H1 (cell line): ENCODE measurements around the gene FLT4. TPM values are rescaled to one million over a fixed set of nuclear protein-coding genes. Genes with fewer than 3 reads are reported as not detected.
A peak's percentile ranks its signal among the peaks of the same experiment; 100 is the strongest.

Experiments used
- CTCF ChIA-PET: fragments of 300-600 bp; sonication (Branson Sonifier 250); formaldehyde crosslinking; loops from one replicate; lab custom pipeline; 2021; ENCODE audit not compliant: partially characterized antibody; lab: Charles Lee
- POLR2A ChIA-PET: fragments of 300-600 bp; sonication (Branson Sonifier 250); formaldehyde crosslinking; loops from one replicate; lab custom pipeline; 2021; ENCODE audit warnings: inconsistent platforms; ENCODE audit not compliant: partially characterized antibody; lab: Charles Lee
- DNase-seq, 2 experiments: peaks; one replicate each; pipeline versions ENCODE4 v3.0.0 to v3.0.0-alpha.2; 2010 to 2022; ENCODE audit warnings: low spot score in 2 of 2, low read depth in 1 of 2, mixed read lengths in 1 of 2
- FAIRE-seq: peaks from 2 replicates; lab custom pipeline; 2011; peaks lifted over from hg19 to GRCh38; lab: Jason Lieb, UNC
- H2AFZ ChIP-seq: 2 replicates; pipeline ENCODE4 v1.8.1; 2012; ENCODE audit warnings: low read length, inconsistent platforms
- H2AK5ac ChIP-seq: 2 replicates; pipeline ENCODE4 v1.6.1; 2013; ENCODE audit warnings: low read depth, low read length
- H2BK120ac ChIP-seq: replicated peaks from 2 replicates; pipeline ENCODE3; 2013; ENCODE audit warnings: low read depth, low read length, inconsistent platforms
- H2BK12ac ChIP-seq: 2 replicates; pipeline ENCODE4 v1.6.1; 2013; ENCODE audit warnings: low read depth, low read length
- H2BK15ac ChIP-seq: 2 replicates; pipeline ENCODE4 v1.6.1; 2013; ENCODE audit warnings: low read length
- H2BK20ac ChIP-seq: 2 replicates; pipeline ENCODE4 v1.6.1; 2013; ENCODE audit warnings: low read length
- H2BK5ac ChIP-seq: 2 replicates; pipeline ENCODE4 v1.6.1; 2013; ENCODE audit warnings: low read depth, low read length
- H3K14ac ChIP-seq: 2 replicates; pipeline ENCODE4 v1.6.1; 2013; ENCODE audit warnings: inconsistent platforms; ENCODE audit not compliant: insufficient read length
- H3K18ac ChIP-seq: 2 replicates; pipeline ENCODE4 v1.6.1; 2013; ENCODE audit warnings: low read length; ENCODE audit errors: extremely low read depth
- H3K23ac ChIP-seq: 2 replicates; pipeline ENCODE4 v1.6.1; 2013; ENCODE audit warnings: inconsistent platforms; ENCODE audit not compliant: insufficient read length
- H3K23me2 ChIP-seq: 2 replicates; pipeline ENCODE4 v1.6.1; 2013; ENCODE audit warnings: low read depth, low read length
- H3K27ac ChIP-seq: 2 replicates; pipeline ENCODE4 v1.6.1; 2011; ENCODE audit warnings: low read depth, low read length, inconsistent platforms
- H3K27me3 ChIP-seq, 4 experiments: replicated peaks in 1 of 4; 1 replicate in 1 of 4; 2 replicates in 3 of 4; pipeline versions ENCODE4 v1.6.1 to v1.8.1; 2011 to 2013; ENCODE audit warnings: low read length in 3 of 4, mild to moderate bottlenecking in 3 of 4, inconsistent platforms in 2 of 4, mixed read lengths in 2 of 4, moderate library complexity in 1 of 4; ENCODE audit not compliant: control insufficient read depth in 3 of 4, insufficient read depth in 3 of 4; ENCODE audit errors: extremely low read depth in 1 of 4
- H3K36me3 ChIP-seq, 4 experiments: 2 replicates each; pipeline versions ENCODE4 v1.6.1 to v1.8.1; 2011 to 2013; ENCODE audit warnings: mild to moderate bottlenecking in 4 of 4, low read length in 3 of 4, moderate library complexity in 2 of 4, control low read depth in 1 of 4, inconsistent platforms in 1 of 4; ENCODE audit not compliant: insufficient read depth in 4 of 4, control insufficient read depth in 2 of 4
- H3K4ac ChIP-seq: replicated peaks from 2 replicates; pipeline ENCODE3; 2013; ENCODE audit warnings: low read length, low read depth, mixed read lengths, inconsistent platforms; ENCODE audit not compliant: insufficient read length
- H3K4me1 ChIP-seq, 4 experiments: replicated peaks in 1 of 4; 1 replicate in 1 of 4; 2 replicates in 3 of 4; pipeline versions ENCODE4 v1.6.1 to v1.8.1; 2011 to 2013; ENCODE audit warnings: low read length in 3 of 4, inconsistent platforms in 2 of 4, mixed read lengths in 1 of 4; ENCODE audit not compliant: insufficient read depth in 4 of 4, control insufficient read depth in 3 of 4
- H3K4me2 ChIP-seq, 2 experiments: 2 replicates each; pipeline versions ENCODE4 v1.6.1 to v1.8.1; 2011 to 2013; ENCODE audit warnings: low read depth in 2 of 2, low read length in 2 of 2, control low read depth in 1 of 2, inconsistent platforms in 1 of 2, mild to moderate bottlenecking in 1 of 2; ENCODE audit not compliant: insufficient read depth in 1 of 2
- H3K4me3 ChIP-seq, 4 experiments: fragments of 200-600, 300-600 bp in 1 of 4; sonication (generic), shearing (Covaris generic), sonication (Bioruptor Twin) in 1 of 4; 2 replicates each; pipeline versions ENCODE4 v1.5.1 to v1.8.1; 2011 to 2016; ENCODE audit warnings: low read length in 4 of 4, low read depth in 3 of 4, control low read depth in 2 of 4, inconsistent platforms in 2 of 4, mild to moderate bottlenecking in 2 of 4, mixed read lengths in 1 of 4, moderate library complexity in 1 of 4; ENCODE audit not compliant: insufficient read depth in 2 of 4; ENCODE audit errors: extremely low read depth in 1 of 4
- H3K56ac ChIP-seq: replicated peaks from 2 replicates; pipeline ENCODE3; 2013; ENCODE audit warnings: low read depth, mild to moderate bottlenecking, mixed read lengths, low read length, inconsistent platforms; ENCODE audit not compliant: insufficient read length
- H3K79me1 ChIP-seq: 2 replicates; pipeline ENCODE4 v1.6.1; 2013; ENCODE audit warnings: low read depth, low read length, control low read depth
- H3K79me2 ChIP-seq, 2 experiments: 2 replicates each; pipeline versions ENCODE4 v1.6.1 to v1.8.1; 2012 to 2013; ENCODE audit warnings: low read length in 2 of 2, mild to moderate bottlenecking in 2 of 2, inconsistent platforms in 1 of 2; ENCODE audit not compliant: insufficient read depth in 2 of 2, control insufficient read depth in 1 of 2
- H3K9ac ChIP-seq, 4 experiments: replicated peaks in 1 of 4; 1 replicate in 1 of 4; 2 replicates in 3 of 4; pipeline versions ENCODE4 v1.6.1 to v1.8.1; 2011 to 2013; ENCODE audit warnings: low read depth in 3 of 4, low read length in 3 of 4, control low read depth in 2 of 4, mild to moderate bottlenecking in 2 of 4, moderate library complexity in 2 of 4, inconsistent platforms in 1 of 4; ENCODE audit errors: extremely low read depth in 1 of 4
- H3K9me3 ChIP-seq, 2 experiments: 2 replicates each; pipeline versions ENCODE4 v1.6.1 to v1.8.1; 2012 to 2013; ENCODE audit warnings: mild to moderate bottlenecking in 2 of 2, moderate library complexity in 2 of 2, control low read depth in 1 of 2, inconsistent platforms in 1 of 2, low read depth in 1 of 2, low read length in 1 of 2, mixed read lengths in 1 of 2; ENCODE audit not compliant: insufficient read depth in 2 of 2
- H4K20me1 ChIP-seq, 2 experiments: replicated peaks in 1 of 2; 2 replicates each; pipeline versions ENCODE3 to v1.8.1; 2011 to 2013; ENCODE audit warnings: inconsistent platforms in 2 of 2, low read length in 2 of 2, mild to moderate bottlenecking in 1 of 2; ENCODE audit not compliant: insufficient read depth in 2 of 2, control insufficient read depth in 1 of 2
- H4K5ac ChIP-seq: 2 replicates; pipeline ENCODE4 v1.6.1; 2013; ENCODE audit warnings: low read length, low read depth, mixed read lengths, inconsistent platforms; ENCODE audit not compliant: insufficient read length
- H4K8ac ChIP-seq: 2 replicates; pipeline ENCODE4 v1.8.0; 2013; ENCODE audit warnings: mild to moderate bottlenecking, moderate library complexity, low read length, inconsistent platforms; ENCODE audit not compliant: insufficient read depth; ENCODE audit errors: extremely low read depth
- H4K91ac ChIP-seq: replicated peaks from 2 replicates; pipeline ENCODE3; 2013; ENCODE audit warnings: low read length, mixed read lengths, inconsistent platforms; ENCODE audit not compliant: insufficient read length
- CBX5 ChIP-seq: fragments of 300-800, 300-1000 bp; sonication (generic); IDR thresholded peaks from 2 replicates; pipeline ENCODE4 v1.7.1; 2016; ENCODE audit warnings: antibody characterized with exemption, low read length, low read depth
- CEBPB ChIP-seq: IDR thresholded peaks from 2 replicates; pipeline ENCODE4 v1.6.1; 2012; ENCODE audit warnings: low read depth, low read length
- CREB1 ChIP-seq: IDR thresholded peaks from 2 replicates; pipeline ENCODE4 v1.6.1; 2012; ENCODE audit warnings: inconsistent platforms
- EGR1 ChIP-seq: IDR thresholded peaks from 2 replicates; pipeline ENCODE4 v1.6.1; 2011; ENCODE audit warnings: low read depth, low read length, borderline replicate concordance
- FOSL1 ChIP-seq: IDR thresholded peaks from 2 replicates; pipeline ENCODE4 v1.6.1; 2011; ENCODE audit warnings: mild to moderate bottlenecking, low read depth, low read length, moderate library complexity; ENCODE audit not compliant: insufficient read depth
- GABPA ChIP-seq: IDR thresholded peaks from 2 replicates; pipeline ENCODE4 v1.6.1; 2011; ENCODE audit warnings: mild to moderate bottlenecking, low read length, moderate library complexity, borderline replicate concordance; ENCODE audit not compliant: insufficient read depth
- HDAC6 ChIP-seq: IDR thresholded peaks from one replicate; pipeline ENCODE4 v1.7.1; 2012; ENCODE audit warnings: low read depth, mild to moderate bottlenecking, inconsistent platforms, low read length, moderate library complexity
- SAP30 ChIP-seq: fragments of 300-600 bp; sonication (generic); IDR thresholded peaks from 2 replicates; pipeline ENCODE4 v1.7.1; 2012; ENCODE audit warnings: low read length, moderate library complexity, mild to moderate bottlenecking, inconsistent platforms; ENCODE audit not compliant: insufficient read depth, insufficient replicate concordance
- SIX5 ChIP-seq: IDR thresholded peaks from 2 replicates; pipeline ENCODE4 v1.6.1; 2011; ENCODE audit warnings: mild to moderate bottlenecking, low read depth, low read length
- WGBS, 2 experiments: shearing (Covaris generic) in 1 of 2; methylation state at CpG; one replicate each; pipeline versions ENCODE4 v1.1.6 to v1.1.7; 2013 to 2015; ENCODE audit warnings: low lambda C conversion rate in 2 of 2, mixed read lengths in 2 of 2, inconsistent platforms in 1 of 2, low coverage in 1 of 2, missing lambda C conversion rate in 1 of 2; ENCODE audit not compliant: insufficient replicate concordance in 2 of 2, insufficient coverage in 1 of 2, insufficient read length in 1 of 2; ENCODE audit errors: extremely low coverage in 1 of 2, missing lambda C conversion rate in 1 of 2; 5-methylcytosine and 5-hydroxymethylcytosine counted together
- polyA plus RNA-seq, 7 experiments: library from polyadenylated mRNA; depleted of rRNA in 3 of 7; stranded (reverse) in 5 of 7; unstranded in 2 of 7; fragments of >200 nt in 5 of 7; fragments of 200-250 nt in 2 of 7; gene quantifications; 1 replicate in 5 of 7; 2 replicates in 1 of 7; 4 replicates in 1 of 7; pipeline versions ENCODE4 v1.2.1 to v1.2.3, GENCODE V29; 2011 to 2013; ENCODE audit warnings: missing spikeins in 2 of 7, mixed read lengths in 2 of 7
- total RNA-seq: library from RNA; stranded (reverse); fragmentation: NEBNext Ultra II Directional; extraction: Animal tissue kit (Norgen Biotek cat#: 25700); gene quantifications from 2 replicates; pipeline ENCODE4 v1.2.1, GENCODE V29; 2021

Gene FLT4
- total and polyA plus RNA-seq, 2 of the 8 experiments (the other 6 are each of a cell fraction or from before 2014, with no cell fraction given): 6.5 to 7.7 TPM

- no peak overlapping the region for H2BK120ac ChIP-seq
- H3K4ac ChIP-seq: no peak overlapping the region
- no peak overlapping the region for H3K9ac ChIP-seq
- H2AFZ ChIP-seq: no peak overlapping the region
- DNase-seq (no peak), FAIRE-seq (no peak)
- POLR2A ChIA-PET: no interaction called here
- H4K20me1 ChIP-seq: no peaks in the 10 kb centered on the region
- H2BK20ac ChIP-seq: no peak overlapping the region
- CTCF ChIA-PET: interaction anchor here (2.0 kb wide), 1 partner anchor 11 kb away, joined by 6 read pairs; no protein-coding TSS in a partner anchor
- no peak overlapping the region for H4K5ac ChIP-seq
- no peak overlapping the region for H2BK12ac ChIP-seq
- no peak overlapping the region for H3K27ac ChIP-seq
- H3K4me3 ChIP-seq: no peak overlapping the region
- H3K36me3 ChIP-seq: no peaks in the 10 kb centered on the region
- H3K27me3 ChIP-seq: peaks cover 0 to 1% (median 0%) of the 10 kb centered on the region in 4 experiments; a peak in 1 of 7 replicates
- no peak overlapping the region for H2AK5ac ChIP-seq
- no peak overlapping the region for H3K23ac ChIP-seq
- H3K4me2 ChIP-seq: no peak overlapping the region
- no peaks in the 10 kb centered on the region for H3K79me1 ChIP-seq
- H3K9me3 ChIP-seq: no peaks in the 10 kb centered on the region
- 89% methylated on average over 12 of the region's 12 CpGs; no CpG with 5 or more reads in 1 of the 2 experiments for WGBS, 2 experiments
- H3K14ac ChIP-seq: no peak overlapping the region
- H4K91ac ChIP-seq: no peak overlapping the region
- no peaks in the 10 kb centered on the region; a peak in 1 of 7 replicates for H3K4me1 ChIP-seq
- H3K79me2 ChIP-seq: no peaks in the 10 kb centered on the region
- no peak overlapping the region for H3K56ac ChIP-seq
- H4K8ac ChIP-seq: 0 out of 2 replicates have a peak overlapping the region, but pooled peaks have one; percentile 36
- no peak overlapping the region for H2BK5ac ChIP-seq
- no peaks in the 10 kb centered on the region for H3K23me2 ChIP-seq
- H2BK15ac ChIP-seq: no peak overlapping the region
- H3K18ac ChIP-seq: no peak overlapping the region
- TF ChIP-seq SIX5 (no peak), EGR1 (no peak), SAP30 (no peak), CEBPB (no peak), GABPA (no peak), CBX5 (no peak), HDAC6 (no peak), CREB1 (no peak), FOSL1 (no peak)
Observed at GRCh38 chr5:180600554-180601041, 48.8 kb downstream of the FLT4 start.
